ENCODE data around the gene TRIM40.

The TRIM40 gene

GRCh38 chr6:30130179-30130679 lies 5.7 kb upstream of the TRIM40 start:
- POLR2A ChIA-PET = interaction anchor here (1.0 to 3.0 kb wide), 4 partner anchors 22 to 28 kb away, joined by 3 to 22 read pairs (median 6); no protein-coding TSS in a partner anchor

GRCh38 chr6:30130887-30131862 lies 4.8 kb upstream of the TRIM40 start:
- no peak for TF ChIP-seq ARNT (IDR thresholded peaks at IDR 0.05)
- TF ChIP-seq, protein P1, sequence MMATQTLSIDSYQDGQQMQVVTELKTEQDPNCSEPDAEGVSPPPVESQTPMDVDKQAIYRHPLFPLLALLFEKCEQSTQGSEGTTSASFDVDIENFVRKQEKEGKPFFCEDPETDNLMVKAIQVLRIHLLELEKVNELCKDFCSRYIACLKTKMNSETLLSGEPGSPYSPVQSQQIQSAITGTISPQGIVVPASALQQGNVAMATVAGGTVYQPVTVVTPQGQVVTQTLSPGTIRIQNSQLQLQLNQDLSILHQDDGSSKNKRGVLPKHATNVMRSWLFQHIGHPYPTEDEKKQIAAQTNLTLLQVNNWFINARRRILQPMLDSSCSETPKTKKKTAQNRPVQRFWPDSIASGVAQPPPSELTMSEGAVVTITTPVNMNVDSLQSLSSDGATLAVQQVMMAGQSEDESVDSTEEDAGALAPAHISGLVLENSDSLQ (IDR thresholded peaks at IDR 0.05) = peak; percentile 82
- peak; percentile 85 for DNase-seq (ENCODE audit: extremely low spot score)
- ChIA-PET POLR2A (interaction anchor here (0.7 to 3.0 kb wide), 5 partner anchors 21 to 82 kb away, joined by 3 to 22 read pairs (median 3); partner anchors contain the start of gene TRIM26), CTCF (interaction anchor here (0.6 to 5.5 kb wide), 29 partner anchors 9 to 404 kb away, joined by 3 to 66 read pairs (median 3); partner anchors contain the start of genes POLR1H and TRIM31)

More at GRCh38 chr6:30130179-30130679, 5.7 kb upstream of the TRIM40 start:
- no peak for DNase-seq (ENCODE audit: extremely low spot score)
- CTCF ChIA-PET = interaction anchor here (0.7 to 5.5 kb wide), 13 partner anchors 8 to 140 kb away, joined by 3 to 66 read pairs (median 3); no protein-coding TSS in a partner anchor
- no peak for TF ChIP-seq ARNT (IDR thresholded peaks at IDR 0.05)
- no peak for TF ChIP-seq ZNF384 (IDR thresholded peaks at IDR 0.05)
- no peak for TF ChIP-seq LEF1 (IDR thresholded peaks at IDR 0.05; ENCODE audit: borderline replicate concordance)
- TF ChIP-seq FOXM1 (IDR thresholded peaks at IDR 0.05; ENCODE audit: borderline replicate concordance) = no peak
- no peak for TF ChIP-seq SP1 (IDR thresholded peaks at IDR 0.05)
- no peak for TF ChIP-seq FOXK2 (IDR thresholded peaks at IDR 0.05)
- no peak for TF ChIP-seq NFRKB (IDR thresholded peaks at IDR 0.05)
- no peak for TF ChIP-seq TARDBP (IDR thresholded peaks at IDR 0.05)
- TF ChIP-seq L3MBTL2 (conservative IDR thresholded peaks at IDR 0.05) = no peak
- no peak for TF ChIP-seq SUZ12 (IDR thresholded peaks at IDR 0.05)
- TF ChIP-seq, protein P1 (IDR thresholded peaks at IDR 0.05) = no peak
- no peak for TF ChIP-seq BHLHE40 (IDR thresholded peaks at IDR 0.05; ENCODE audit: borderline replicate concordance)
- no peak for TF ChIP-seq FOXA1 (IDR thresholded peaks at IDR 0.05)
- no peak for TF ChIP-seq ELF4 (IDR thresholded peaks at IDR 0.05)
- no peak for TF ChIP-seq HDGF (IDR thresholded peaks at IDR 0.05; ENCODE audit: borderline replicate concordance)
- no peak for TF ChIP-seq CTBP1 (IDR thresholded peaks at IDR 0.05; ENCODE audit: borderline replicate concordance)

- ChIA-PET CTCF (interaction anchor here (0.8 to 5.5 kb wide), 12 partner anchors 9 to 71 kb away, joined by 3 to 66 read pairs (median 6); partner anchors contain the start of genes POLR1H and TRIM31), POLR2A (interaction anchor here (1.3 to 3.0 kb wide), 3 partner anchors 28 to 81 kb away, joined by 3 to 22 read pairs (median 14); partner anchors contain the start of gene TRIM26)
- DNase-seq (ENCODE audit: extremely low spot score) = no peak
- TF ChIP-seq HDGF (IDR thresholded peaks at IDR 0.05; ENCODE audit: borderline replicate concordance) = no peak
- TF ChIP-seq L3MBTL2 (conservative IDR thresholded peaks at IDR 0.05) = no peak
- no peak for TF ChIP-seq ELF4 (IDR thresholded peaks at IDR 0.05)
- no peak for TF ChIP-seq FOXK2 (IDR thresholded peaks at IDR 0.05)
- no peak for TF ChIP-seq ZNF384 (IDR thresholded peaks at IDR 0.05)
- TF ChIP-seq CTBP1 (IDR thresholded peaks at IDR 0.05; ENCODE audit: borderline replicate concordance) = no peak
- TF ChIP-seq NFRKB (IDR thresholded peaks at IDR 0.05) = no peak
- TF ChIP-seq, protein P1 (IDR thresholded peaks at IDR 0.05) = no peak
- no peak for TF ChIP-seq ARNT (IDR thresholded peaks at IDR 0.05)
- no peak for TF ChIP-seq FOXM1 (IDR thresholded peaks at IDR 0.05; ENCODE audit: borderline replicate concordance)
- no peak for TF ChIP-seq LEF1 (IDR thresholded peaks at IDR 0.05; ENCODE audit: borderline replicate concordance)
- TF ChIP-seq SP1 (IDR thresholded peaks at IDR 0.05) = no peak
- TF ChIP-seq TARDBP (IDR thresholded peaks at IDR 0.05) = no peak
- no peak for TF ChIP-seq FOXA1 (IDR thresholded peaks at IDR 0.05)
Observed at GRCh38 chr6:30131947-30132497, 3.9 kb upstream of the TRIM40 start.

DNA sequence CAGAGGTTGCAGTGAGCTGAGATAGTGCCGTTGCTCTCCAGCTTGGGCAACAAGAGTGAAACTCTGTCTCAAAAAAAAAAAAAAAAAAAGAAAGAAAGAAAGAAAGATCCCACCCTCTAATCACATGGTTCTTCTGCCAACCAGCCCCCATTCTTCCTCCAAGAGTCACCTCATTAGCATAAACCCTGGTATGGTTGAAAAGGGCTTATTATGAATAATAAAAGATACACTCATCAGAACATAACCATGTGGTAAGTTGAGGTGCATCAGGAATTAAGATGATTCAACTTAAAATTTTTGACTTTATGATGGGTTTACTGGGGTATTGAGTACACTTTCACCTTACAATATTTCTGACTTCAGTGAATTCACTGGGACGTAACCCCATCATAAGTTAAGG lies 793 bp upstream of the TRIM40 start:
- CTCF ChIA-PET = no interaction called here
- POLR2A ChIA-PET = no interaction called here
- TF ChIP-seq L3MBTL2 (conservative IDR thresholded peaks at IDR 0.05) (no peak), HDGF (IDR thresholded peaks at IDR 0.05; ENCODE audit: borderline replicate concordance) (no peak), SP1 (IDR thresholded peaks at IDR 0.05) (no peak), ELF4 (IDR thresholded peaks at IDR 0.05) (no peak), FOXM1 (IDR thresholded peaks at IDR 0.05; ENCODE audit: borderline replicate concordance) (no peak), CTBP1 (IDR thresholded peaks at IDR 0.05; ENCODE audit: borderline replicate concordance) (no peak), FOXK2 (IDR thresholded peaks at IDR 0.05) (no peak), TARDBP (IDR thresholded peaks at IDR 0.05) (no peak), NFRKB (IDR thresholded peaks at IDR 0.05) (no peak), FOXA1 (IDR thresholded peaks at IDR 0.05) (no peak), SUZ12 (IDR thresholded peaks at IDR 0.05) (no peak), ZNF384 (IDR thresholded peaks at IDR 0.05) (no peak), BHLHE40 (IDR thresholded peaks at IDR 0.05; ENCODE audit: borderline replicate concordance) (no peak)
- TF ChIP-seq, protein P1 (IDR thresholded peaks at IDR 0.05) = no peak
- no peak for DNase-seq (ENCODE audit: extremely low spot score)
